Measurements from ENCODE around the gene FRA10AC1. TPM values are rescaled to one million over a fixed set of nuclear protein-coding genes. Genes with fewer than 3 reads are reported as not detected.

The FRA10AC1 gene
- total and polyA plus RNA-seq, 12 donors, result 7.7 to 24.5 (median 15.5) TPM

- Histone ChIP-seq H3K27ac (no peak overlapping the region), H3K36me3 (no peaks in the 10 kb centered on the region), H3K27me3 (peaks cover 0 to 11% (median 0%) of the 10 kb centered on the region in 7 donors), H3K9me3 (no peaks in the 10 kb centered on the region), H3K4me3 (no peak overlapping the region), H3K4me1 (no peaks in the 10 kb centered on the region)
- intact Hi-C loops (cut with DNase I), result no loop called here
- ATAC-seq (no peak), DNase-seq (no peak)
- WGBS, 2 donors, result 59 to 80% methylated on average over 3 of the region's 3 CpGs
- TF ChIP-seq CTCF (IDR thresholded peaks at IDR 0.05), result no peak
Observed at GRCh38 chr10:93711891-93712290, 9.5 kb upstream of the FRA10AC1 start.

GRCh38 chr10:93710333-93710909 lies 8.0 kb upstream of the FRA10AC1 start:
- no peak for DNase-seq

GRCh38 chr10:93707623-93708022 lies 5.2 kb upstream of the FRA10AC1 start:
- peaks cover 0 to 8% (median 0%) of the 10 kb centered on the region in 7 donors for H3K27me3 ChIP-seq
- intact Hi-C loops (cut with DNase I), result loop anchor here in 1 of 10 donors (10.0 kb wide), 1 partner anchor 107 kb away; no protein-coding TSS in a partner anchor
- no peaks in the 10 kb centered on the region for H3K36me3 ChIP-seq
- no peak overlapping the region for H3K27ac ChIP-seq
- no peak overlapping the region for H3K4me3 ChIP-seq
- no peak for ATAC-seq
- no peak for DNase-seq
- no peak for TF ChIP-seq CTCF (IDR thresholded peaks at IDR 0.05)
- H3K4me1 ChIP-seq, result peaks cover 0 to 12% (median 4%) of the 10 kb centered on the region in 9 donors
- H3K9me3 ChIP-seq, result no peaks in the 10 kb centered on the region

More at GRCh38 chr10:93710333-93710909, 8.0 kb upstream of the FRA10AC1 start:
- Histone ChIP-seq H3K4me1 (no peaks in the 10 kb centered on the region), H3K27ac (no peak overlapping the region), H3K27me3 (peaks cover 0 to 8% (median 0%) of the 10 kb centered on the region in 7 donors), H3K9me3 (no peaks in the 10 kb centered on the region), H3K4me3 (no peak overlapping the region), H3K36me3 (no peaks in the 10 kb centered on the region)
- intact Hi-C loops (cut with DNase I), result no loop called here
- 49 to 60% methylated on average over 5 of the region's 5 CpGs for WGBS, 2 donors
- TF ChIP-seq CTCF (IDR thresholded peaks at IDR 0.05), result no peak
- ATAC-seq, result no peak

- no peak for ATAC-seq
- H3K36me3 ChIP-seq, result peaks cover 0 to 7% (median 2%) of the 10 kb centered on the region in 9 donors
- peaks cover 0 to 8% (median 0%) of the 10 kb centered on the region in 7 donors for H3K27me3 ChIP-seq
- DNase-seq, result no peak
- H3K9me3 ChIP-seq, result no peaks in the 10 kb centered on the region
- peaks cover 0 to 27% (median 15%) of the 10 kb centered on the region in 9 donors for H3K4me1 ChIP-seq
- 91 to 94% methylated on average over 5 of the region's 5 CpGs for WGBS, 2 donors
- intact Hi-C loops (cut with DNase I), result loop anchor here in 5 of 10 donors (5.0 to 10.0 kb wide), 2 partner anchors 110 to 113 kb away; no protein-coding TSS in a partner anchor
- no peak overlapping the region for H3K4me3 ChIP-seq
- no peak overlapping the region for H3K27ac ChIP-seq
- no peak for TF ChIP-seq CTCF (IDR thresholded peaks at IDR 0.05)
Observed at GRCh38 chr10:93704451-93704850, 2.1 kb upstream of the FRA10AC1 start.
